GM23338 (cell line): ENCODE measurements around the gene NEDD1.

Experiments used
- CREB1 ChIP-seq: fragments of 250-450 bp; sonication (Bioruptor Pico); IDR thresholded peaks from 2 replicates; pipeline ENCODE4 v1.5.0; 2020; ENCODE audit warnings: low read depth, mild to moderate bottlenecking, moderate library complexity
- CTCF ChIP-seq, 2 experiments: fragments of 200-600 bp in 1 of 2; sonication (generic) in 1 of 2; conservative IDR thresholded peaks; 2 replicates each; pipeline versions ENCODE4 v1.5.1 to v1.6.1; 2016 to 2017; ENCODE audit warnings: antibody characterized with exemption in 2 of 2, low read depth in 2 of 2, mild to moderate bottlenecking in 2 of 2, moderate library complexity in 1 of 2
- ETS1 ChIP-seq: IDR thresholded peaks from 2 replicates; pipeline ENCODE4 v1.6.1; 2016; ENCODE audit warnings: antibody characterized with exemption
- EZH2 ChIP-seq: fragments of 200-600 bp; sonication (generic); IDR thresholded peaks from one replicate; pipeline ENCODE4 v1.8.0; 2017; ENCODE audit warnings: antibody characterized with exemption, mild to moderate bottlenecking, low read depth; ENCODE audit not compliant: unreplicated experiment
- EZH2phosphoT487 ChIP-seq: fragments of 200-600 bp; sonication (generic); IDR thresholded peaks from one replicate; pipeline ENCODE4 v1.8.1; 2018; ENCODE audit warnings: antibody characterized with exemption; ENCODE audit not compliant: unreplicated experiment
- JUNB ChIP-seq: IDR thresholded peaks from one replicate; pipeline ENCODE4 v1.6.1; 2016; ENCODE audit warnings: antibody characterized with exemption; ENCODE audit not compliant: unreplicated experiment
- POLR2AphosphoS5 ChIP-seq: IDR thresholded peaks from 2 replicates; pipeline ENCODE4 v1.6.1; 2016; ENCODE audit warnings: antibody characterized with exemption, low read depth
- STAT1 ChIP-seq: IDR thresholded peaks from one replicate; pipeline ENCODE4 v1.6.1; 2016; ENCODE audit warnings: antibody characterized with exemption; ENCODE audit not compliant: unreplicated experiment
- TF ChIP-seq, protein P1 (sequence below): IDR thresholded peaks from one replicate; pipeline ENCODE4 v1.6.1; 2018; ENCODE audit warnings: antibody characterized with exemption; ENCODE audit not compliant: unreplicated experiment

GRCh38 chr12:96902076-96902475, 5.0 kb upstream of the NEDD1 start:
- TF ChIP-seq CTCF (conservative IDR thresholded peaks at IDR 0.05; ENCODE audit: low read depth in 2 of 2) = no peak; a peak in 1 of 4 replicates
- TF ChIP-seq EZH2phosphoT487 = no peak
- TF ChIP-seq POLR2AphosphoS5 = no peak
- no peak for TF ChIP-seq EZH2
- TF ChIP-seq, protein P1, sequence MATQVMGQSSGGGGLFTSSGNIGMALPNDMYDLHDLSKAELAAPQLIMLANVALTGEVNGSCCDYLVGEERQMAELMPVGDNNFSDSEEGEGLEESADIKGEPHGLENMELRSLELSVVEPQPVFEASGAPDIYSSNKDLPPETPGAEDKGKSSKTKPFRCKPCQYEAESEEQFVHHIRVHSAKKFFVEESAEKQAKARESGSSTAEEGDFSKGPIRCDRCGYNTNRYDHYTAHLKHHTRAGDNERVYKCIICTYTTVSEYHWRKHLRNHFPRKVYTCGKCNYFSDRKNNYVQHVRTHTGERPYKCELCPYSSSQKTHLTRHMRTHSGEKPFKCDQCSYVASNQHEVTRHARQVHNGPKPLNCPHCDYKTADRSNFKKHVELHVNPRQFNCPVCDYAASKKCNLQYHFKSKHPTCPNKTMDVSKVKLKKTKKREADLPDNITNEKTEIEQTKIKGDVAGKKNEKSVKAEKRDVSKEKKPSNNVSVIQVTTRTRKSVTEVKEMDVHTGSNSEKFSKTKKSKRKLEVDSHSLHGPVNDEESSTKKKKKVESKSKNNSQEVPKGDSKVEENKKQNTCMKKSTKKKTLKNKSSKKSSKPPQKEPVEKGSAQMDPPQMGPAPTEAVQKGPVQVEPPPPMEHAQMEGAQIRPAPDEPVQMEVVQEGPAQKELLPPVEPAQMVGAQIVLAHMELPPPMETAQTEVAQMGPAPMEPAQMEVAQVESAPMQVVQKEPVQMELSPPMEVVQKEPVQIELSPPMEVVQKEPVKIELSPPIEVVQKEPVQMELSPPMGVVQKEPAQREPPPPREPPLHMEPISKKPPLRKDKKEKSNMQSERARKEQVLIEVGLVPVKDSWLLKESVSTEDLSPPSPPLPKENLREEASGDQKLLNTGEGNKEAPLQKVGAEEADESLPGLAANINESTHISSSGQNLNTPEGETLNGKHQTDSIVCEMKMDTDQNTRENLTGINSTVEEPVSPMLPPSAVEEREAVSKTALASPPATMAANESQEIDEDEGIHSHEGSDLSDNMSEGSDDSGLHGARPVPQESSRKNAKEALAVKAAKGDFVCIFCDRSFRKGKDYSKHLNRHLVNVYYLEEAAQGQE = no peak
- no peak for TF ChIP-seq CREB1
- no peak for TF ChIP-seq JUNB
- no peak for TF ChIP-seq ETS1
- no peak for TF ChIP-seq STAT1
